Muscle layer of duodenum (tissue), 2 donors: ENCODE measurements around the gene PTRHD1.

Source experiments
- H3K27ac ChIP-seq: one replicate; pipeline ENCODE4 v1.7.0; 2013; ENCODE audit warnings: mild to moderate bottlenecking, low read length
- H3K27me3 ChIP-seq: one replicate; pipeline ENCODE4 v1.7.0; 2013; ENCODE audit warnings: low read depth, mild to moderate bottlenecking, control low read depth, low read length
- H3K36me3 ChIP-seq, 2 donors: one replicate each; pipeline ENCODE4 v1.7.0; 2013; ENCODE audit warnings: low read length in 2 of 2, control low read depth in 1 of 2, mild to moderate bottlenecking in 1 of 2; ENCODE audit not compliant: insufficient read depth in 2 of 2, control insufficient read depth in 1 of 2
- H3K4me1 ChIP-seq, 2 donors: one replicate each; pipeline ENCODE4 v1.7.0; 2013; ENCODE audit warnings: low read length in 2 of 2, mild to moderate bottlenecking in 2 of 2, control low read depth in 1 of 2, moderate library complexity in 1 of 2; ENCODE audit not compliant: insufficient read depth in 2 of 2, control insufficient read depth in 1 of 2
- H3K4me3 ChIP-seq, 2 donors: one replicate each; pipeline ENCODE4 v1.7.0; 2013; ENCODE audit warnings: low read length in 2 of 2, low read depth in 1 of 2, mild to moderate bottlenecking in 1 of 2
- H3K9me3 ChIP-seq, 2 donors: one replicate each; pipeline ENCODE4 v1.7.0; 2013; ENCODE audit warnings: low read length in 2 of 2, control low read depth in 1 of 2, mild to moderate bottlenecking in 1 of 2; ENCODE audit not compliant: control insufficient read depth in 1 of 2
- donor health status: healthy.

Gene PTRHD1

GRCh38 chr2:24834733-24835395 lies 41.7 kb upstream of the PTRHD1 start:
- H3K4me1 ChIP-seq: no peaks in the 10 kb centered on the region
- H3K27ac ChIP-seq: no peak overlapping the region
- no peaks in the 10 kb centered on the region for H3K9me3 ChIP-seq
- H3K36me3 ChIP-seq: peaks cover 0 to 12% of the 10 kb centered on the region in 2 donors
- H3K27me3 ChIP-seq: no peaks in the 10 kb centered on the region
- H3K4me3 ChIP-seq: no peak overlapping the region

- H3K4me1 ChIP-seq: no peaks in the 10 kb centered on the region
- no peak overlapping the region for H3K27ac ChIP-seq
- peaks cover 0 to 12% of the 10 kb centered on the region in 2 donors for H3K36me3 ChIP-seq
- no peaks in the 10 kb centered on the region for H3K9me3 ChIP-seq
- no peaks in the 10 kb centered on the region for H3K27me3 ChIP-seq
- no peak overlapping the region for H3K4me3 ChIP-seq
These were observed 40.9 kb upstream of the PTRHD1 start for GRCh38 chr2:24833821-24834732.

GRCh38 chr2:24832931-24833701 lies 39.9 kb upstream of the PTRHD1 start:
- Histone ChIP-seq H3K4me3 (no peak overlapping the region), H3K27me3 (no peaks in the 10 kb centered on the region), H3K27ac (no peak overlapping the region), H3K36me3 (peaks cover 0 to 12% of the 10 kb centered on the region in 2 donors), H3K4me1 (peaks cover 0 to under 1% of the 10 kb centered on the region in 2 donors), H3K9me3 (no peaks in the 10 kb centered on the region)

GRCh38 chr2:24832521-24832920 lies 39.3 kb upstream of the PTRHD1 start:
- Histone ChIP-seq H3K4me3 (no peak overlapping the region), H3K27me3 (no peaks in the 10 kb centered on the region), H3K9me3 (no peaks in the 10 kb centered on the region), H3K4me1 (peaks cover 0 to 5% of the 10 kb centered on the region in 2 donors), H3K27ac (no peak overlapping the region), H3K36me3 (peaks cover 0 to 12% of the 10 kb centered on the region in 2 donors)

GRCh38 chr2:24832073-24832461 lies 38.9 kb upstream of the PTRHD1 start:
- no peaks in the 10 kb centered on the region for H3K9me3 ChIP-seq
- H3K27ac ChIP-seq: no peak overlapping the region
- no peak overlapping the region for H3K4me3 ChIP-seq
- peaks cover 0 to 9% of the 10 kb centered on the region in 2 donors for H3K4me1 ChIP-seq
- peaks cover 0 to 12% of the 10 kb centered on the region in 2 donors for H3K36me3 ChIP-seq
- H3K27me3 ChIP-seq: no peaks in the 10 kb centered on the region

GRCh38 chr2:24831221-24832072 lies 38.3 kb upstream of the PTRHD1 start:
- no peak overlapping the region for H3K4me3 ChIP-seq
- peaks cover 0 to 7% of the 10 kb centered on the region in 2 donors for H3K36me3 ChIP-seq
- H3K27me3 ChIP-seq: no peaks in the 10 kb centered on the region
- H3K27ac ChIP-seq: no peak overlapping the region
- peaks cover 0 to 9% of the 10 kb centered on the region in 2 donors for H3K4me1 ChIP-seq
- H3K9me3 ChIP-seq: no peaks in the 10 kb centered on the region

- Histone ChIP-seq H3K27me3 (no peaks in the 10 kb centered on the region), H3K4me1 (peaks cover 0 to 9% of the 10 kb centered on the region in 2 donors), H3K4me3 (no peak overlapping the region), H3K9me3 (no peaks in the 10 kb centered on the region), H3K36me3 (peaks cover 0 to 7% of the 10 kb centered on the region in 2 donors), H3K27ac (no peak overlapping the region)
These were observed 37.6 kb upstream of the PTRHD1 start for GRCh38 chr2:24830786-24831185.

- no peak overlapping the region for H3K4me3 ChIP-seq
- no peaks in the 10 kb centered on the region for H3K27me3 ChIP-seq
- H3K4me1 ChIP-seq: peaks cover 0 to 9% of the 10 kb centered on the region in 2 donors
- H3K27ac ChIP-seq: no peak overlapping the region
- no peaks in the 10 kb centered on the region for H3K9me3 ChIP-seq
- peaks cover 0 to 6% of the 10 kb centered on the region in 2 donors for H3K36me3 ChIP-seq
These were observed 37.2 kb upstream of the PTRHD1 start for GRCh38 chr2:24830351-24830750.

- H3K4me1 ChIP-seq: peaks cover 0 to 9% of the 10 kb centered on the region in 2 donors
- H3K36me3 ChIP-seq: no peaks in the 10 kb centered on the region
- no peaks in the 10 kb centered on the region for H3K27me3 ChIP-seq
- no peak overlapping the region for H3K27ac ChIP-seq
- no peaks in the 10 kb centered on the region for H3K9me3 ChIP-seq
- H3K4me3 ChIP-seq: no peak overlapping the region
These were observed 35.2 kb upstream of the PTRHD1 start for GRCh38 chr2:24828238-24828996.
